ENCODE measurements around the gene ST3GAL4.

The ST3GAL4 gene

GRCh38 chr11:126456783-126457542, 101.5 kb downstream of the ST3GAL4 start:
- no peak for DNase-seq

GRCh38 chr11:126457817-126458216, 102.3 kb downstream of the ST3GAL4 start:
- no peak for DNase-seq

GRCh38 chr11:126459691-126460281, 104.3 kb downstream of the ST3GAL4 start:
- DNase-seq = no peak

- DNase-seq = no peak
Observed at GRCh38 chr11:126460417-126461095, 105.1 kb downstream of the ST3GAL4 start.

GRCh38 chr11:126461096-126461440, 105.6 kb downstream of the ST3GAL4 start:
- no peak for DNase-seq

- DNase-seq = no peak
Observed at GRCh38 chr11:126461996-126462395, 106.5 kb downstream of the ST3GAL4 start.

- no peak for DNase-seq
Observed at GRCh38 chr11:126462422-126462821, 106.9 kb downstream of the ST3GAL4 start.
